T-helper 2 cell treated with Interferon-gamma antibody and Interleukin-4, amounts not matched to agents 5 μg/mL and 100 μg/mL, for 36 hours (primary cell): Measurements from ENCODE around the gene PTPN1.

Experiments used
- DNase-seq: peaks from one replicate; pipeline ENCODE4 v3.0.0; 2021; ENCODE audit warnings: low spot score
- H3K27ac Mint-ChIP-seq: one replicate; pipeline ENCODE4 v1.8.0; 2021; ENCODE audit warnings: mild to moderate bottlenecking, mixed read lengths
- H3K27me3 Mint-ChIP-seq: one replicate; pipeline ENCODE4 v1.8.0; 2021; ENCODE audit warnings: low read depth, mixed read lengths
- H3K36me3 Mint-ChIP-seq: one replicate; pipeline ENCODE4 v1.8.0; 2021; ENCODE audit warnings: low read depth, mixed read lengths
- H3K4me1 Mint-ChIP-seq: one replicate; pipeline ENCODE4 v1.8.0; 2021; ENCODE audit warnings: low read depth, mixed read lengths
- H3K4me3 Mint-ChIP-seq: one replicate; pipeline ENCODE4 v1.8.0; 2022; ENCODE audit warnings: mild to moderate bottlenecking, moderate library complexity, mixed read lengths
- H3K9me3 Mint-ChIP-seq: one replicate; pipeline ENCODE4 v1.8.0; 2021; ENCODE audit warnings: mixed read lengths

PTPN1 gene

GRCh38 chr20:50522053-50522674, 12.0 kb downstream of the PTPN1 start:
- H3K27ac Mint-ChIP-seq, result peak overlapping the region; percentile 10
- peaks cover 39% of the 10 kb centered on the region for H3K36me3 Mint-ChIP-seq
- H3K4me3 Mint-ChIP-seq, result no peak overlapping the region
- H3K27me3 Mint-ChIP-seq, result no peaks in the 10 kb centered on the region
- peaks cover 57% of the 10 kb centered on the region for H3K4me1 Mint-ChIP-seq
- no peaks in the 10 kb centered on the region for H3K9me3 Mint-ChIP-seq
- no peak for DNase-seq

GRCh38 chr20:50523552-50524167, 13.5 kb downstream of the PTPN1 start:
- H3K27ac Mint-ChIP-seq, result peak overlapping the region; percentile 58
- H3K4me1 Mint-ChIP-seq, result peaks cover 44% of the 10 kb centered on the region
- peak overlapping the region; percentile 27 for H3K4me3 Mint-ChIP-seq
- no peaks in the 10 kb centered on the region for H3K27me3 Mint-ChIP-seq
- H3K9me3 Mint-ChIP-seq, result no peaks in the 10 kb centered on the region
- no peak for DNase-seq
- H3K36me3 Mint-ChIP-seq, result peaks cover 33% of the 10 kb centered on the region

- H3K27me3 Mint-ChIP-seq, result no peaks in the 10 kb centered on the region
- DNase-seq, result no peak
- H3K9me3 Mint-ChIP-seq, result no peaks in the 10 kb centered on the region
- H3K36me3 Mint-ChIP-seq, result peaks cover 31% of the 10 kb centered on the region
- no peak overlapping the region for H3K27ac Mint-ChIP-seq
- no peak overlapping the region for H3K4me3 Mint-ChIP-seq
- peaks cover 39% of the 10 kb centered on the region for H3K4me1 Mint-ChIP-seq
These were observed 15.5 kb downstream of the PTPN1 start for GRCh38 chr20:50525681-50526080.

- Mint-ChIP-seq H3K27me3 (no peaks in the 10 kb centered on the region), H3K9me3 (no peaks in the 10 kb centered on the region), H3K27ac (no peak overlapping the region), H3K36me3 (peaks cover 25% of the 10 kb centered on the region), H3K4me3 (no peak overlapping the region), H3K4me1 (peaks cover 34% of the 10 kb centered on the region)
- DNase-seq, result no peak
These were observed 16.3 kb downstream of the PTPN1 start for GRCh38 chr20:50526403-50526989.

- Mint-ChIP-seq H3K36me3 (peaks cover 22% of the 10 kb centered on the region), H3K27ac (no peak overlapping the region), H3K4me1 (peaks cover 32% of the 10 kb centered on the region), H3K27me3 (no peaks in the 10 kb centered on the region), H3K9me3 (no peaks in the 10 kb centered on the region), H3K4me3 (no peak overlapping the region)
- no peak for DNase-seq
These were observed 17.0 kb downstream of the PTPN1 start for GRCh38 chr20:50527068-50527605.

GRCh38 chr20:50528129-50528528, 17.9 kb downstream of the PTPN1 start:
- Mint-ChIP-seq H3K27me3 (no peaks in the 10 kb centered on the region), H3K9me3 (no peaks in the 10 kb centered on the region), H3K36me3 (peaks cover 19% of the 10 kb centered on the region), H3K27ac (no peak overlapping the region), H3K4me3 (no peak overlapping the region), H3K4me1 (peaks cover 30% of the 10 kb centered on the region)
- DNase-seq, result no peak

GRCh38 chr20:50528804-50529351, 18.7 kb downstream of the PTPN1 start:
- no peak overlapping the region for H3K27ac Mint-ChIP-seq
- no peaks in the 10 kb centered on the region for H3K9me3 Mint-ChIP-seq

GRCh38 chr20:50532221-50532620, 22.0 kb downstream of the PTPN1 start:
- Mint-ChIP-seq H3K9me3 (no peaks in the 10 kb centered on the region), H3K4me1 (peaks cover 31% of the 10 kb centered on the region), H3K27ac (no peak overlapping the region), H3K27me3 (no peaks in the 10 kb centered on the region), H3K4me3 (no peak overlapping the region), H3K36me3 (peaks cover 16% of the 10 kb centered on the region)
- no peak for DNase-seq

More at GRCh38 chr20:50528804-50529351, 18.7 kb downstream of the PTPN1 start:
- DNase-seq, result no peak
- H3K27me3 Mint-ChIP-seq, result no peaks in the 10 kb centered on the region
- no peak overlapping the region for H3K4me3 Mint-ChIP-seq
- peaks cover 22% of the 10 kb centered on the region for H3K4me1 Mint-ChIP-seq
- H3K36me3 Mint-ChIP-seq, result peaks cover 13% of the 10 kb centered on the region

- H3K36me3 Mint-ChIP-seq, result peaks cover 20% of the 10 kb centered on the region
- H3K27ac Mint-ChIP-seq, result no peak overlapping the region
- no peak for DNase-seq
- no peak overlapping the region for H3K4me3 Mint-ChIP-seq
- no peaks in the 10 kb centered on the region for H3K9me3 Mint-ChIP-seq
- H3K27me3 Mint-ChIP-seq, result no peaks in the 10 kb centered on the region
- H3K4me1 Mint-ChIP-seq, result peaks cover 37% of the 10 kb centered on the region
These were observed 22.9 kb downstream of the PTPN1 start for GRCh38 chr20:50533061-50533460.

- Mint-ChIP-seq H3K36me3 (peaks cover 20% of the 10 kb centered on the region), H3K4me1 (peaks cover 40% of the 10 kb centered on the region), H3K4me3 (no peak overlapping the region), H3K27ac (no peak overlapping the region), H3K9me3 (no peaks in the 10 kb centered on the region), H3K27me3 (no peaks in the 10 kb centered on the region)
- DNase-seq, result no peak
These were observed 23.3 kb downstream of the PTPN1 start for GRCh38 chr20:50533464-50533863.

GRCh38 chr20:50534567-50534966, 24.4 kb downstream of the PTPN1 start:
- Mint-ChIP-seq H3K36me3 (peaks cover 16% of the 10 kb centered on the region), H3K9me3 (no peaks in the 10 kb centered on the region), H3K27me3 (no peaks in the 10 kb centered on the region), H3K4me3 (no peak overlapping the region), H3K27ac (no peak overlapping the region), H3K4me1 (peaks cover 30% of the 10 kb centered on the region)
- no peak for DNase-seq

- no peak for DNase-seq
- Mint-ChIP-seq H3K36me3 (peaks cover 18% of the 10 kb centered on the region), H3K27ac (peak overlapping the region; percentile 4), H3K27me3 (no peaks in the 10 kb centered on the region), H3K4me3 (no peak overlapping the region), H3K9me3 (no peaks in the 10 kb centered on the region), H3K4me1 (peaks cover 29% of the 10 kb centered on the region)
These were observed 25.0 kb downstream of the PTPN1 start for GRCh38 chr20:50535162-50535561.

GRCh38 chr20:50536333-50536732, 26.1 kb downstream of the PTPN1 start:
- Mint-ChIP-seq H3K4me1 (peaks cover 35% of the 10 kb centered on the region), H3K27me3 (no peaks in the 10 kb centered on the region), H3K27ac (no peak overlapping the region), H3K9me3 (no peaks in the 10 kb centered on the region), H3K36me3 (peaks cover 25% of the 10 kb centered on the region), H3K4me3 (no peak overlapping the region)
- DNase-seq, result no peak

GRCh38 chr20:50537546-50538201, 27.5 kb downstream of the PTPN1 start:
- Mint-ChIP-seq H3K4me1 (peaks cover 43% of the 10 kb centered on the region), H3K9me3 (no peaks in the 10 kb centered on the region), H3K36me3 (peaks cover 29% of the 10 kb centered on the region), H3K27me3 (no peaks in the 10 kb centered on the region), H3K27ac (no peak overlapping the region), H3K4me3 (no peak overlapping the region)
- no peak for DNase-seq
